Stimulated activated CD8-positive, alpha-beta memory T cell treated with anti-CD3 and anti-CD28 coated beads, Interleukin-15, amount 100 ng/mL, for 4 hours (primary cell): ENCODE measurements around the gene PRKG1.
"Not testable (repeated sequence)": the region's sequence is repeated elsewhere in the genome, so short reads cannot be mapped to it uniquely, and the experiment has no call there.

Source experiments
- DNase-seq, 2 donors: peaks; one replicate each; pipeline ENCODE4 v3.0.0-alpha.2; 2020; ENCODE audit warnings: low read depth in 2 of 2

The PRKG1 gene

DNA sequence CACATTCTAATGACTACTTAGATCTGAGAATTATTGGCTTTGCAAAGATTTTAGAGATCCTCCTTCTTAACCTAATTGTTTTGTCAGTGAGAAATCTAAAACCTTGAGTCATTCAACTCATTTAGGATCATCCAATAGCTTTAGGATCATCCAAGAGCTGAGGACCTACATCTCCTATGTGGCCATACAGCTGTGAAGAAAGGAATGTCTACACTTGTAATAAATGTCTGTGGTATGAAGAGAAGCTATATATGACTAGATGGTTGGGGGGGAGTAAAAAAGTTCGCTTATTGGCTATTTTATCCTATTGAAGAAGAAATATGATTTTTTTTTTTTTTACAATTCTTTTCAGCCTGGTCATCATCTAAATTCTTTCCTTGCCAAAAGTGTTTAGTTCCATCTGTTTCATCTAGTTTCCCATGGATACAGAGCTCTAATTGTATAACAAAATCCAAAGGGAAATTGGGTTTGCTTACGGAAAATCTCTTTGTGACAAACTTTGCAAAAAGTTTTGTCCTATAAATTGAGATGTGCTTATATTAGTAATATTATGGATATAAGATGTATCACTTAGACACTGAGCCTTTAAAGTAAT, 196.7 kb downstream of the PRKG1 start:
- no peak for DNase-seq

DNA sequence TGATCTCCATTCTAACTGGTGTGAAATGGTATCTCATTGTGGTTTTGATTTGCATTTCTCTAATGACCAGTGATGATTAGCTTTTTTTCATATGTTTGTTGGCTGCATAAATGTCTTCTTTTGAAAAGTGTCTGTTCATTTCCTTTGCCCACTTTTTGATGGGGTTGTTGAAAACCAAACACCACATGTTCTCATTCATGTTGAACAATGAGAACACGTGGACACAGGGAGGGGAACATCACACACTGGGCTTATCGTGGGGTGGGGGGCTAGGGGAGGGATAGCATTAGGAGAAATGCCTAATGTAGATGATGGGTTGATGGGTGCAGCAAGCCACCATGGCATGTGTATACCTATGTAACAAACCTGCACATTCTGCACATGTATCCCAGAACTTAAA, 197.8 kb downstream of the PRKG1 start:
- not testable (repeated sequence) for DNase-seq

DNA sequence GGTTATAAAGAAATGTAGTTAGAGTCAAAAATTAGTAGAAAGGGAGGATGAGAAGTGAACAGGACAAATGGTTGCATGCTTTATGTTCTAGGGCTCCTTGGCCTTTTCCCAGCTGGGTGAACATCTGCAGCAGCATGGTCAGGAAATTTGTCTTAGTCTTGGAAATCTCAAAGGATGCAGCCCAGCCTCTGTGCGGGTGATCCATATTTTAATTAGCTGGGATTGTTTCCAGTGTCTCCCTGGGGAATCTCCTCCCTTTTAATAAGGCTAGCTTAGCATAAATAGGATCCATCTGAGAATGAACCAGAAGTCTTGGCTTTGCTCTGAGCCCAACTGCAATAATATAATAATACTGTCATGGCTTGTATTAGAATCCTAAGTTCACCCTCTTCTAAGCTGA, 198.3 kb downstream of the PRKG1 start:
- DNase-seq = no peak

DNA sequence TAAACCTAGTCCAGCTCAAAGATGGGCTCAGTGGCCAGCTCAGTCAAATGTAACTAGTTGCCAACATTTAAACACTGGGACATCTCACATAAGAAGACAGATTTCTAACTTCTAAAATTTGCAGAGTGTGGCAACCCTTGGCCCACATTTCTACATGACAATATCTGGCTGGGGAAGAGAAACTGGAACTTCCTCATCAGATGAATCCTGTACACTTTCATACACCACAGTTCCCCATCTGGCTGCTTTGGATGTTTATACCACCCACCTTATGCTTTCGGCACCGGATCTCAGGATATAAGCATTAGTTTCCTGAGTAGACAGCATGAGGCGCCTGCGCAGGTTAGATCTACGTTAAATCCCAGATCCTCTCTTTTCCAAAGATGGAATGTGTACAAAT, 199.3 kb downstream of the PRKG1 start:
- DNase-seq = no peak

DNA sequence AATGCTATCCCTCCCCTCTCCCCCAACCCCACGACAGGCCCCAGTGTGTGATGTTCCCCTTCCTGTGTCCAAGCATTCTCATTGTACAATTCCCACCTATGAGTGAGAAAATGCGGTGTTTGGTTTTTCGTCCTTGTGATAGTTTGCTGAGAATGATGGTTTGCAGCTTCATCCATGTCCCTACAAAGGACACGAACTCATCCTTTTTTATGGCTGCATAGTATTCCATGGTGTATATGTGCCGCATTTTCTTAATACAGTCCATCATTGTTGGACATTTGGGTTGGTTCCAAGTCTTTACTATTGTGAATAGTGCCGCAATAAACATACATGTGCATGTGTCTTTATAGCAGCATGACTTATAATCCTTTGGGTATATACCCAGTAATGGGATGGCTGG, 201.8 kb downstream of the PRKG1 start:
- not testable (repeated sequence) for DNase-seq

DNA sequence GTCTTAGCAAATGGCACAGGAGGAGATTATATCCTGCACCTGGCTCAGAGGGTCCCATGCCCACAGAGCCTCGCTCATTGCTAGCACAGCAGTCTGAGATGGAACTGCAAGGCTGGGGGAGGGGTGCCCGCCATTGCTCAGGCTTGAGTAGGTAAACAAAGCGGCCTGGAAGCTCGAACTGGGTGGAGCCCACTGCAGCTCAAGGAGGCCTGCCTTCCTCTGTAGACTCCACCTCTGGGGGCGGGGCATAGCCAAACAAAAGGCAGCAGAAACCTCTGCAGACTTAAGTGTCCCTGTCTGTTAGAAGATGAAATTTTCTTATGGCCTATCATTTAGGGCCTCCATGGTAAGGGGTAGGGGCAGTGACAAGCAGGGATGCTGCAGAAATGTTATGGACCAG, 207.1 kb downstream of the PRKG1 start:
- not testable (repeated sequence) for DNase-seq

DNA sequence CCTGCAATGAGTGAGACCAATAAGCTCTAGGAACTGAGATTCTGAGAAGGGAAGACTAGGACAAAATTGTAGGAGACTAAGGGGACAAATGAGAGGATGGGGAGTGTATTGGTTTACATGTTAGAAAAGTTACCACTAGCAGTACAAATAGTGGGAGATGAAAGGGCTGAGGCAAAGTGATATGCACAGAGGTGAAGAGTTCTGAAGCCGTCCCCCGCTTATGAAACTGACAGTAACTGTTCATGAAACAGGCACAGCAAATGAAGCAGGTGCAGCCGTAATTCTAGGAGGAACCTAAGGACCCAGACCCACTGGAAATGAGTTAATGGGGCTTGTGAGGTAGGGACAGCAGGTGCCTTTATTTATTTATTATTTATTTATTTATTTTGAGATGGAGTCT, 211.3 kb downstream of the PRKG1 start:
- DNase-seq = no peak

DNA sequence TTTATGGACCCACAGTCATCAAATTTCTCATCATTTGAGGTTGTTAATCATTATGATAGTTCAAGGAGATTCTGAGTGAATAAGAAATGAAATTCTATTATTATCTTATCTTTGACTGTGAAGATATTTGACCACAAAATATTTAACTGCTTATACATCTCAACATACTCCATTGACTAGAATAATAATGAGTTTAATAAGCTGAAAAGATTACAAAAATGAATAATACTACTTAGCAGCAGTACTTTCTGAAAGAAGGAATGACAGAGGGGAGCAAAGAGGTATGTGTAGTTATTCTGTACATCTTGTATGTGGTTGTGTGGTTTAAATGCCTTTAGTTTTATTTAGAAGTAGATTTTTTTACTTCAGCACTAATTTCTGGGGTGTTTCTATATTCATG, 214.2 kb downstream of the PRKG1 start:
- DNase-seq = no peak

DNA sequence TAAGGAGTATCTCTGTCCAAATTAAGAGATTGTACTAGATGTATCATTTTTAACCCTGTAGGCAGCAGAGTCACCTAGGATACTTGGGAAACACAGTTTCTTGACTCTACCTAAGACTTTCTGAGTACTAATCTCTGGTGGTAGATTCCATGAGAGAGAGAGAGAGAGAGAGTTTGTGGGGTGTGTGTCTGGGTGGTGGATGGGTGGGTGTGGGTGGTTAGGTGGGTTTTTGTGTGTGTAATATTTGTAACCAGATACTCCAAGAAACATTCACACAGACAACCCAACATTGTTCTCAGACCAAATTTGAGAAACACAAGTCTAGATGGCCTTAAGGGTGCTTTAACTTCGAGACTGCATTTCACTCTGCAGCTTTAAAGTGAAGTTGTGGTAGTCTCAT, 215.2 kb downstream of the PRKG1 start:
- DNase-seq = no peak

DNA sequence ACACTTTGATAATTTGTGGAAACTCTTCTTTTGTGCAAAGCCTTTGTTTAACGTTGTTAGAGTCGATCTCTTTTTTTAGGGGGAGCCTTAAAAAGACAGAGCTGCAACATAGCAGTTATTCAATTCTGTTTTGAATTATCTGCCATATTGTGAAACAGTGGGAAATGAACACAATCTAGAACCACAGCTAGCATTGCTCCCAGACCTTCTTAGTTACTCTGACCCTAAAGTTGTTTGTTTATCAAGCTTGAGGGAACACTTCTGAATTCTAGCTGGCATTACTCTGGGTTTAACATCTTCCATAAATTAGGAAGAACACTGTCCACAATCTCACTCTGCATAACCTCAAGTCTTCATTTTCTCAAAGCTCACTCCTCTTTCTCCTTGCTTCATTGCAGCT, 217.7 kb downstream of the PRKG1 start:
- no peak for DNase-seq

DNA sequence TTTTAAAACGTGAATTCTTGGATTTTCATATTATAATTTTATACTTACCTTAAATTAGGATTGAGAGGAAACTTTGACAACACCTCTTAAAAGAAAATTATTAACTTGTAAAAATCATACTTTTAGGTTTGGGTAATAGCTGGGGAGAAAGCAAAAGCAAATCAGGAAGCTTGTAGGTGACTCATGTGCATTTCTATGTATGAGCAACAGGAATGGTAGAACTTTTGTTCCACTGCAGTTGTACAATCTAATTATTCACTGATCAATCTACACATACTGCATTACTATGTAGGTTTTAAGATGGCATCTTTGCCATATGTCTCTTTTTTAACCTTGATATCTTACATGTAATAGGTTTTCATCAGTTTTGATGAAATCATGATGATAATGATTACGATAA, 223.2 kb downstream of the PRKG1 start:
- DNase-seq = no peak

DNA sequence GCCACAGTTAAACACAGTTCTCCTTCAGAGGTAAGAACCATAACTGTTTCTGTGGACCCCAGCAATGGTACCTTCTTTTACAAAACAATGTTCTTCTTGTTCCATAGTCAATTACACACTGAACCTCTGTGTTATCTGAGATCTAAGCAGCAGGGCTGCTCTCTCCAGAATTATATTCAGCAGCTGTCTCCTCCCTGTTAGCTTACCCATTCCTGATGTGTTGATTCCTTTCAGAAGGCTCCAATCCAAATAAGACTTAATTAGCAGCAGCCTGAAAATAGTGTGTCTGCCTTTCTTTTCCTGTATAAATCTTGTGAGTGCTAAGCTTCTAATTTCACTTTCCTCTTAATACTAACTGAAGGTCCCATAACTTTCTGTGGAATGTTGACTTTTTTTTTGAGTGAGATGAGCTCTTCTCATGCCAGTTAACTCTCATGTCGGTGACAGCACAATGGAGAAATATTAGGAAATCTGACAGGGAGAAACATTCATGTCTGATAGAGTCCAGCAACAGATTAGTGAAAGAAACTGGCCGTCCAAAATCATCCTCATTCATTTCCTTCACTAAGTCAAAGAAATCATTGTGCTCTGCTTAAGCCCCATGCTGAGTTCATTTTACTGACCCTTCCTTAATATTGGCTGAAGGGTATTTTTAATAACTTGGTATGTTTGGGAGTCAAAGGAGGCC, 226.5 kb downstream of the PRKG1 start:
- no peak for DNase-seq

DNA sequence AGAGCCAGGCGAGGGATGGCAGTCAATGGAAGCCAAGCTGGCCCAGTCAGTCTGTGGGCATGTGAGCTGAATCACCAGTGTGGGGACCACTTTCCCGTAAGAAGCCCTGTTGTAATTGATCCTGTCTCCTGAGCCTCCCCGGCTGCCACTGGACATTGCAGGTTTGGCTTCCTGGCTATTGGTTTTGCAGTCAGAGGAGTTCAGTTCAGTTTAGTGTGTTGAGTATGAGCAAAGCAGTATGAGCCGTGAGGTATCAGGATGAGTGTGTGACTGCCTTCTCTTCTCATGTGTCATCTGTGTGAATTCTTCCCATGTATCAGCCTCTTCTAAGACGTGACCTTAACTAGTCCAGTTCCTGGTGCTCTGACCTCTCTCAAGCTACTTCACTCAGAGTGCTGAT, 227.4 kb downstream of the PRKG1 start:
- no peak for DNase-seq

DNA sequence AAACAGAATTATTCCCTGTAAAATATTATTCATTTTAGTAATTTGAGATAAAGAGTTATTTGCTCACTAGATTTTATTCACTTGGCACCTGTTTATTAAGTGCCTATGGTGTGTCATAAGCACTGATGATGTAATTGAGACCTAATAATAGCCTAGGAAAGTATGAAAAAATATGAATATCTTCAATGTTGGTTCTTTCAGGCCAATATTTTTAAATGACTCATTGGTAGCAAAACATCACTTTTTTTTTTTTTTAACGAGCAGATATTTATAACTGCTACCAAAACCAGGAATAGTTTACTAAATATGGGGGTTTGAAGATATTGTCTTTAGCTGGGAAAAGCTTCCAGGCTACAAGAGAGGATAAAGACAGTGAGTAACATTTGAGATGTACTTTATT, 228.0 kb downstream of the PRKG1 start:
- DNase-seq = no peak

DNA sequence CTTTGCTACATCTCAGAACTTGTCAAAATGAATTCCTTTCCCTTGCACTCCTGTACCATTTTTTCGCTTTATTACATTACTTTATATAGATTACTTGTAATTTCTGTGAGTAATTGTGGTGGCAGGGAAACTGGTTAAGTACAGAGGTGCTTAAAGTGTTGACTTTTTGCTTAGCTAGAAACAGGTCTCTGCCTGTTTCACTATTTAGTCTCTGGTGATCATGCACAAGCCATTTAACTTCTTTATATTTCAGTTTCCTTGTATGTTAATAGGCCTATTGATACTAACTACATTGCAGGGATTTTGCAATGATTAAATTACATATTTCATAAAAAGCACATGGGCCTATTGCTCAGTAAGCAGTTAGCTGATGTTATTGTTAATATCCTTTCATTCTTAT, 233.8 kb downstream of the PRKG1 start:
- no peak for DNase-seq

DNA sequence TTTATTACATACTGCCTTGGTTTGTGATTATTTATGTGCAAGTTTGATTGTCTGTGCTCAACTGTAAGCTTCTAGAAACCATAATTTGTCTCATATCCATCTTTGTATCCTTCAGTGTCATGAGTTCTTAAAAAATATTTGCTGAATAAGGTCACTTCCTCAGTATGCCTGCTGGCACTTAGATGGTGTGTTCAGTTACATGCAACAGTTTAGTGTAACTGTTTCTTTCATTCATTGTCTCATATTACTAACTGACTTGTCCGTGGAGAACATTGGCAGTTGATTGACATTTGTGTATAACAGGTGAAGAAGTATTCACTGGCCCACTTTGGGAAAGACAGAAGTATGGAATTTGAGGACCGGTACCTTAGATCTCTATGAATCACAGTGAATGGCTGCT, 236.9 kb downstream of the PRKG1 start:
- DNase-seq = no peak

DNA sequence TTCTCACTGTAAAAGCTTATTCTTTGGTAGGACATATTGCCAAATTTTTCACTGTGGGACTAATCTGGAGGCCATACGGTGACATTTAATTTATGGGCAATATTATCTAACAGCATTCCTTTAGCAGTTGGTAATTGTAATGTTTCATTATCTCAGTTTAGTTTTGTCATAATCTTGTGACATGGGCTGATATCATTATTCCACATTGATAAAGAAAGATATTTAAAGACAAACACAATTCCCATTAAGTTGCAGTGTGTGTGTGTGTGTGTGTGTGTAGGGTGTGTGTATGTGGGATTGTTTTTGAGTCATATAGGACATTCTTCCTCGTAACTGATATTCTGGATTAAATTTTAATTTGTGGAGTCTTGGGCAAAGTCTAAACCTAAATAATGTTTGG, 238.5 kb downstream of the PRKG1 start:
- DNase-seq = no peak

DNA sequence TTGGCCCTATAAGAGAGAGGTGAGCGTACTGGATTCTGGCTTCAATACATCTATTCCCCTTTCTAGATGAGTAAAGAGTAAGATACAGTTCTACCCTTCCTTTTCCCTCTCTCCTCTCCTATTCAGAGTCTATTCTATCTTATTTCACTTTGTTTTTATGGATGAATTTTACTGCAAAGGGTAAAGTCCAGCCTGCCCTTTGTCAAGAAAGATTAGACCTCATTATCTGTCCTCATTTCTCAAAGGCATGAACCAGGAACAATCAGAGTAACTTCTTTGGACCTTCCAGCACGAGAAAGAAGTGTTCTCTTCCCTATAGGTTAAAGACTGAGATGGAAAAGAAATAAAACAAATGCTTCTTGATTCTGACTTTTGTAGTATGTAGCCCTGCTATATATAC, 239.0 kb downstream of the PRKG1 start:
- DNase-seq = no peak

DNA sequence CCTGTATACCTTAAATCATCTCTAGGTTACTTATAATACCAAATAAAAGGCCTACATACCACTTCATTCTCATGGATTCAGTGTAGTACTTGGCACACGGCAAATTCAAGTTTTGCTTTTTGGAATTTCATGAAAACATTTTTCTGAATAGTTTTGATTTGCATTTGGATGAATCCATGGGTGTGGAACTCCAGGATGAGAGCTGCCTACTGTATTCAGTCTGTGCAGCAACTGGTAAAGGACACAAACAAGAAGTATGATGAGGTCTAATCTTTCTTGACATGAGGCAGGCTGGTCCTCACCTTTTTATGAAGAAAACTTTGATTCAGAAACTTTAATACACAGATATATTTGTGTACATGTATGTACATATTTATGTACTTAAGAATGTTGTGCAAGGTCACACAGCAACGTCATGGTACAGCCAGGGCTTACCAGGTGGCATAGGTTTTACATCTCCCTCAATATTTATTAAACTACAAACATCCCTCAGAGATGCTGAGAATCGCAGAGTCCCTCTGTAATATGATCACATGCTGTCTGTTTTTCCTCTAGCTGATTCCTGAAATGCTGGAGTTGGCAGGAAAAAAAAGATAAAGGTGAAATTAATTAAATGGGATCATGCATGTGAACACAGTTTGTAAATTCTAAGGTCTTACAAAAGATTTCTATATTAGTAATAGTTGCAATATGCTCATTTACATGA, 239.6 kb downstream of the PRKG1 start:
- no peak for DNase-seq

DNA sequence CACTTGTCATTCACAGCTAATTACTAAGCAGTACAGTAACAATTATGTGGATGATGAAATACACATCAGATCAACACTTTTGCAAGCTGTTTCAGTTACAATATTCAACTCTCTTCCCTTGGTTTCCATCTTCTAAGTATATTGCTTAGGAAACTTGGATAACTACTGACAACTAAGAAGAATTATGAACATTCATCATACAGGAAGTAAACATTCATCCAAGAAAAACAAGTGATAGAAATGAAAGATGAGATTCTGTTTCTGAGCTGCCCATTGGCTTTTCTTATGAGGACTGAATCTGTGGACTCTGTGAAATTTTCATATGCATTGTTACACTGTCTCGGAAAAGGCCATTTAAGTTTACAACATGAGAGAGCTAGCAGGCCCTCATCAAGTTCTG, 240.2 kb downstream of the PRKG1 start:
- no peak for DNase-seq

DNA sequence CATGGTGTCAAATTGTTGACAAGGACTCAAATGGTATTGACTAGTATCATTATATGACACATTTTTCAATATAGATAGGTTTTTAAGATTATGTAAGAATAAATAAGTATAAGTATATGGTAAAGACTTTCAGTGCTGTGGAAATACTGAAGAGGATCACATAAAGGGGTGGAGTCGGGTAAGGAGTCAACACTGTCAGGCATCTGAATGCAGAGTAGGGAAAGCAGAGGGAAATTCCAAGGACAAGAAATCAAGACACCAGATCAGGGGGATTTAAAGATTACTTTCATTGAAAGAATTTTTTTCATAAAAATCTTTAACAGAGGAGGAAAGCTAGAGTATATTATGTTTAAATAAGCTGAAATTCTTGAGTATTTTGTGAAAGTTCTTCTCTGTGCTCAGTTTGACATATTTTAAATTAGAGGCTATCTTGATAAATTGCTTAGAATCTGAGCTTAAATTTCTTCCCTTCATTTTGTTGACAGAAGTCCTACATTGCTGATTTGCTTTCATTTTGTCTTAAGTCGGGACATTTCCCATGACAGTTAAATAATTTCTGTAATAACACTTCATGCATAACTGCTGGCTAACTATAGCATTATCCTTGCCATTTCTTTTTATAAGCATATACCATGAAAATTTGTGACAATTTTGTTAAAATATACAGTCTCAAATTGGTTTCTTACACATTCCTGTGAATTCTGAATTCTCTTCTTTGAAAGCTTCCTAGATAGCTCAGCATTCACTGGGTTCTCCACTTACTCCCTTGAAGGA, 244.3 kb downstream of the PRKG1 start:
- no peak for DNase-seq

DNA sequence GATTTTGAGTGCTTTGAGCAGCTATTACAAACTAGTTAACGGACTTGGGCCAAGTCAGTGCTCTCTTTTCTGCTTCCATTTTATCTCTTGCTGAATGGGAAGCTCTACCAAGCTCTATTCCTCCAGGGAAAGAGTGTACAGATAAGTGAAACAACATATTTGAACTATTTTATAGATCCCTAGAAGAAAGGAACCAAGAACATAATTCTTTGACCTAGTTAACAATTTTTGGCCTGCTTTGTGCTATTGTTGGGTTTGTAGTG, 244.8 kb downstream of the PRKG1 start:
- no peak for DNase-seq

DNA sequence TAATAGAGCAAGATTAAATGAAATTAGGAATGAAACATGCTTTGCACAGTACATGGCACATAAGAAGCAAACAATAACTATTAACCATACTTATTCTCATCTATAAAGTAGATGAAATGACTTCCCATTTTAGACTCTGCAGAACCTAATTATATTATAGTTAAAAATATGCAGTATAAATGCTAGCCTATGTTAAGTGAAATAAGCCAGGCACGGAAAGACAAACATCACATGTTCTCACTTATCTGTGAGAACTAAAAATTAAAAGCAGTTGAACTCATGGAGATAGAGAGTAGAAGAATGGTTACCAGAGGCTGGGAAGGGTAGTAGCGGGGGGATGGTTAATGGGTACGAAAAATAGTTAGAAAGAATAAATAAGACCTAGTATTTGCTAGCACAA, 247.0 kb downstream of the PRKG1 start:
- DNase-seq = no peak
